ENCODE results near the gene PSEN1.
"Not testable (repeated sequence)": the region's sequence is repeated elsewhere in the genome, so short reads cannot be mapped to it uniquely, and the experiment has no call there.

Gene PSEN1

DNA sequence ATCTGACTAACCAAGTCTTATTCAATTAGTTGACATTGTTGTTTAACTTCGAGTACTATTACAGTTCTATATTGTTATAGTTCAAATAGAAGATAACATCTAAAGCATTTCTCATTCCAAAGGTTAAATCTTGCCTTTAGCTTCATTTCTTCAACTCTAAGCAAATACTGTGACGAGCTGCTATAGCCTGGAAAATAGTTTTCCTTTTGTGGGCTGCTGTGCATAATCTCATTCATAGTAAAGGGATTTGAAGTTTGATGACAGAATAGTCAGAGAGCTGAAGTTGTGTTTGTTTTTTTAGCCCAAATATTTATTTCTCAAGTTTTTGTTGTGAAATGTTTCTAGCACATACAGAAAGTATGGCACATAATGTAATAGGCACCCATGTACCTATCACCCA is 13.4 kb downstream of the PSEN1 start:
- TF ChIP-seq, protein P1, sequence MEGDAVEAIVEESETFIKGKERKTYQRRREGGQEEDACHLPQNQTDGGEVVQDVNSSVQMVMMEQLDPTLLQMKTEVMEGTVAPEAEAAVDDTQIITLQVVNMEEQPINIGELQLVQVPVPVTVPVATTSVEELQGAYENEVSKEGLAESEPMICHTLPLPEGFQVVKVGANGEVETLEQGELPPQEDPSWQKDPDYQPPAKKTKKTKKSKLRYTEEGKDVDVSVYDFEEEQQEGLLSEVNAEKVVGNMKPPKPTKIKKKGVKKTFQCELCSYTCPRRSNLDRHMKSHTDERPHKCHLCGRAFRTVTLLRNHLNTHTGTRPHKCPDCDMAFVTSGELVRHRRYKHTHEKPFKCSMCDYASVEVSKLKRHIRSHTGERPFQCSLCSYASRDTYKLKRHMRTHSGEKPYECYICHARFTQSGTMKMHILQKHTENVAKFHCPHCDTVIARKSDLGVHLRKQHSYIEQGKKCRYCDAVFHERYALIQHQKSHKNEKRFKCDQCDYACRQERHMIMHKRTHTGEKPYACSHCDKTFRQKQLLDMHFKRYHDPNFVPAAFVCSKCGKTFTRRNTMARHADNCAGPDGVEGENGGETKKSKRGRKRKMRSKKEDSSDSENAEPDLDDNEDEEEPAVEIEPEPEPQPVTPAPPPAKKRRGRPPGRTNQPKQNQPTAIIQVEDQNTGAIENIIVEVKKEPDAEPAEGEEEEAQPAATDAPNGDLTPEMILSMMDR (IDR thresholded peaks at IDR 0.05; ENCODE audit: extremely low read depth, insufficient read depth, missing control alignments): no peak
- in situ Hi-C loops (cut with MboI; ENCODE audit: low pct_unique_long_range_greater_than_20kb, low sequenced_read_pairs, unreplicated experiment): no loop called here
- DNase-seq (ENCODE audit: low spot score): no peak

DNA sequence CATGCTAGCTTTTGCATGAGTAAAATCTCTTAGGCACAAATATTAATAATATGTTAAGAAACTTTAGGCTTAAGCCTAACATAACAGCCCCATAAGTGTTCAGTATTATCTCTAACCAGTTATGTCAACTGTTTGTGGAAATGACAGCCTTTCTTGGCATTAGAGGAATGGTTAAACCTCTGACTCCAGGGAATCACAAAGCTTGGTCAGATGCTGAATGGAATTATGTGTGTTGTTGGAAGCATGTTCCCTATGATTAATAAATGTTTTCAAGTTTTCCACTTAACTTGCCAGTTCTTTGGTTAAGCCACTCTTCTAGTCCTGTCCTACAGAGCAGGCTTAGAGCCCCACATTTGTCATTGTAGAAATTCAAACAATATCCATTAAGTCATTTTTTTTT is 17.0 kb downstream of the PSEN1 start:
- no peak for DNase-seq (ENCODE audit: low spot score)
- TF ChIP-seq, protein P1 (IDR thresholded peaks at IDR 0.05; ENCODE audit: extremely low read depth, insufficient read depth, missing control alignments): no peak
- in situ Hi-C loops (cut with MboI; ENCODE audit: low pct_unique_long_range_greater_than_20kb, low sequenced_read_pairs, unreplicated experiment): no loop called here

DNA sequence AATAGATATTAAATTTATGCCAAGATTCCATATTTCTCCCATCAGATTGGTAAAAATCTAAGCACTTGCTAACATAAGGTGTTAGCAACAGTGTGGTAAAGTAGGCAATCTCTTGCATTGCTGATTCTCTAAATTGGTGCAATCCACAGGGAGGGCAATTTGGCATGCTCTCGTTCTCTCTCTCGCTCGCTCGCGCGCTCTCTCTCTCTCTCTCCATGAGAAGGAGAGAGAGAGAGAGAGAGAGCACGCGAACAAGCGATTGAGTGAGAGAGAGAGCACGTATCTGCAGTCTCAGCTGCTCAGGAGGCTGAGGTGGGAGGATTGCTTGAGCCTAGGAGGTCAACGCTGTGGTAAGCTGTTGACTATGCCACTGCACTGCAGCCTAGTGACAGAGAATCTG is 25.9 kb downstream of the PSEN1 start:
- no peak for DNase-seq (ENCODE audit: low spot score)
- in situ Hi-C loops (cut with MboI; ENCODE audit: low pct_unique_long_range_greater_than_20kb, low sequenced_read_pairs, unreplicated experiment): no loop called here
- TF ChIP-seq, protein P1 (IDR thresholded peaks at IDR 0.05; ENCODE audit: extremely low read depth, insufficient read depth, missing control alignments): no peak

DNA sequence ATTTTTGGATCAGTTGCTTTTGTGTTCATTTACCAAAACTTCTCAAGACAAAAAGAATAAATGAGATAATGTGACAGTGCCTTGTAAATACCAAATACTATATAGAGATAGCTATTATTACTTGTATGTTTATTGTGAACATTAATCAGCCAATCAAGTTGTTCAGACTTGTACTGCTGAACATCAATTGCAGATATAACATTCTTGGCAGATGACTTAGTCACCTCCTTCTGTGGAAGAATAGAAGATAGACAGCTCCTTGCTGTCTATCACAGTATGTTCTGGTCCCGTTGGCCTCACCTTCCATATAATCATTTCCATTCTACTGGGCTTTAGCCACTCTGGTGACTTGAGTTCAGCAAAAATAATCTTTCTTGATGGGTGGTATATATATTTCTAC is 30.1 kb downstream of the PSEN1 start:
- no peak for DNase-seq (ENCODE audit: low spot score)
- in situ Hi-C loops (cut with MboI; ENCODE audit: low pct_unique_long_range_greater_than_20kb, low sequenced_read_pairs, unreplicated experiment): no loop called here
- TF ChIP-seq, protein P1 (IDR thresholded peaks at IDR 0.05; ENCODE audit: extremely low read depth, insufficient read depth, missing control alignments): no peak

DNA sequence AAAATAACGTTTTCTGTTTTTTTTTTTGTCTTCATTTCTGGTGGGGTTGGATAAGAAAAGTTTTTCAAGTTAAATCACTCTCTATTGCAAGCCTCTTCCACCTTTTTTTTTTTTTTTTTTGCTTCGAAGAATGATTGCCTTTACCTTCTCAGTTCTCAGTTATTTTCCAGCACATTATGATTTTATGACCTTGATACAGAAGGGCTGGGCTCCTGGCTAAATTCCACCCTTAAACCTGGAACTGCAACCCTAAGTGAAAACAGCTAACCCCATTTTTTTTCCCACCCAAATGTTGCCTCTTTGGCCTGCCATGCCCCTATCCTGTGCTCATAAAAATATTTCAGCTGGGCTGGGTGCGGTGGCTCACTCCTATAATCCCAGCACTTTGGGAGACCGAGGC is 31.4 kb downstream of the PSEN1 start:
- DNase-seq (ENCODE audit: low spot score): no peak
- in situ Hi-C loops (cut with MboI; ENCODE audit: low pct_unique_long_range_greater_than_20kb, low sequenced_read_pairs, unreplicated experiment): no loop called here
- TF ChIP-seq, protein P1 (IDR thresholded peaks at IDR 0.05; ENCODE audit: extremely low read depth, insufficient read depth, missing control alignments): no peak

DNA sequence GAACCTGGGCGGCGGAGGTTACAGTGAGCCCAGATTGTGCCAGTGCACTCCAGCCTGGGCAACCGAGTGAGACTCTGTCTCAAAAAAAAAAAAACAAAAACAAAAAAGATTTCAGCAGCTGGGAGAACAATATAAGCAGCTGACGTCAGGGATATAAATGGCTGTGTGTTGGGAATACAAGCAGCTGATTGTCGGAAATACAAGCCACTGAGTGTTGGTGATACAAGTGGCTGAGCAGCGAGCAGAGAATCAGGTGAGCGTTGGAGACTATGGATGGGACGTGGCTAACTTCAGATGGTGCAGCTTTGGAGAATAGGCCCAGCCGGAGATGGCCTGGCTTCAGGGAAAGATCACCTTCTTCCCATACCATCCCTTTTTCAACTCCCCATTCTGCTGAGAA is 32.0 kb downstream of the PSEN1 start:
- TF ChIP-seq, protein P1 (IDR thresholded peaks at IDR 0.05; ENCODE audit: extremely low read depth, insufficient read depth, missing control alignments): no peak
- no peak for DNase-seq (ENCODE audit: low spot score)
- in situ Hi-C loops (cut with MboI; ENCODE audit: low pct_unique_long_range_greater_than_20kb, low sequenced_read_pairs, unreplicated experiment): no loop called here

DNA sequence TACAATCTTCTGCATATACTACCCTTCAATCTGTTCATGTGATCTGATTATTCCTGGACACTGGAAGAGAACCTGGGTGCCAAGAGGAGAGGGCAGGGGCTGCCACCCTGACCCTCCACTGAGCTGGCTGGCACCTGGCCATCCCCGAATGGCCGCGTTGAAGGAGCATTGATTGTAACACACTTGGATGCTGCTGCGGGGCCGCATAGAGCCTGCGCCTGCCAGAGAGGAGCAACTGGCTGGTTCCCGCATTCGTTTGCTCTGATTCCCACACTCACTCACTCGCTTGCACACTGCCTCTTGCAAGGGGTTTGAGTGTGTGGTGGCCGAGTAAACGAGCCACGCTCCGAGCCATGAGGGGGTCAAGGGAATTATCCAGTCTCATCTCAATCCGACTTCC is 32.4 kb downstream of the PSEN1 start:
- in situ Hi-C loops (cut with MboI; ENCODE audit: low pct_unique_long_range_greater_than_20kb, low sequenced_read_pairs, unreplicated experiment): no loop called here
- no peak for DNase-seq (ENCODE audit: low spot score)
- TF ChIP-seq, protein P1 (IDR thresholded peaks at IDR 0.05; ENCODE audit: extremely low read depth, insufficient read depth, missing control alignments): no peak

DNA sequence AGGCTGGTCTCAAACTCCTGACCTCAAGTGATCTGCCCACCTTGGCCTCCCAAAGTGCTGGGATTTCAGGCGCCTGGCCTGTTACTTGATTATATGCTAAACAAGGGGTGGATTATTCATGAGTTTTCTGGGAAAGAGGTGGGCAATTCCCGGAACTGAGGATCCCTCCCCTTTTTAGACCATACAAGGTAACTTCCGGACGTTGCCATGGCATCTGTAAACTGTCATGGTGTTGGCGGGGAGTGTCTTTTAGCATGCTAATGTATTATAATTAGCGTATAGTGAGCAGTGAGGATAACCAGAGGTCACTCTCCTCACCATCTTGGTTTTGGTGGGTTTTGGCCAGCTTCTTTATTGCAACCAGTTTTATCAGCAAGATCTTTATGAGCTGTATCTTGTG is 33.5 kb downstream of the PSEN1 start:
- in situ Hi-C loops (cut with MboI; ENCODE audit: low pct_unique_long_range_greater_than_20kb, low sequenced_read_pairs, unreplicated experiment); DNase-seq (ENCODE audit: low spot score): not testable (repeated sequence)
